Smooth muscle cell of the brain vasculature (primary cell): Measurements from ENCODE around the gene COMMD6.
"Not testable (repeated sequence)": the region's sequence is repeated elsewhere in the genome, so short reads cannot be mapped to it uniquely, and the experiment has no call there.

Experiments used
- DNase-seq: peaks from one replicate; pipeline ENCODE4 v3.0.0-alpha.2; 2012; ENCODE audit warnings: low read depth, low spot score

COMMD6 gene

GRCh38 chr13:75537401-75538365 is at the start of gene COMMD6:
COMMD6 (minus strand) TSS chr13:75537841; CDS start chr13:75537805, 36 bp downstream.
- peak; percentile 77 for DNase-seq

GRCh38 chr13:75585153-75585552 is 47.5 kb upstream of the COMMD6 start:
- no peak for DNase-seq

- DNase-seq: no peak
Observed at GRCh38 chr13:75583091-75583490, 45.5 kb upstream of the COMMD6 start.

GRCh38 chr13:75581874-75582640 is 44.4 kb upstream of the COMMD6 start:
- DNase-seq: no peak

- DNase-seq: no peak
Observed at GRCh38 chr13:75579529-75579928, 41.9 kb upstream of the COMMD6 start.

GRCh38 chr13:75569576-75569975 is 31.9 kb upstream of the COMMD6 start:
- DNase-seq: no peak

- DNase-seq: no peak
Observed at GRCh38 chr13:75566658-75567057, 29.0 kb upstream of the COMMD6 start.

GRCh38 chr13:75558145-75558840 is 20.7 kb upstream of the COMMD6 start:
- DNase-seq: no peak

- no peak for DNase-seq
Observed at GRCh38 chr13:75556961-75557360, 19.3 kb upstream of the COMMD6 start.

GRCh38 chr13:75555836-75556235 is 18.2 kb upstream of the COMMD6 start:
- DNase-seq: no peak

- DNase-seq: no peak
Observed at GRCh38 chr13:75554981-75555380, 17.3 kb upstream of the COMMD6 start.

GRCh38 chr13:75554464-75554863 is 16.8 kb upstream of the COMMD6 start:
- no peak for DNase-seq

GRCh38 chr13:75550159-75550567 is 12.5 kb upstream of the COMMD6 start:
- DNase-seq: no peak

- peak; percentile 95 for DNase-seq
Observed at GRCh38 chr13:75549262-75550158, 11.9 kb upstream of the COMMD6 start, which contains the start of gene UCHL3. UCHL3 (plus strand) TSS chr13:75549791; CDS start chr13:75549821, 30 bp downstream.

- DNase-seq: no peak
Observed at GRCh38 chr13:75547917-75548316, 10.3 kb upstream of the COMMD6 start.

GRCh38 chr13:75545386-75545785 is 7.7 kb upstream of the COMMD6 start:
- not testable (repeated sequence) for DNase-seq

GRCh38 chr13:75544681-75545330 is 7.2 kb upstream of the COMMD6 start:
- no peak for DNase-seq

GRCh38 chr13:75541961-75542360 is 4.3 kb upstream of the COMMD6 start:
- no peak for DNase-seq

GRCh38 chr13:75541287-75541686 is 3.6 kb upstream of the COMMD6 start:
- no peak for DNase-seq

GRCh38 chr13:75533861-75534260 is 3.8 kb downstream of the COMMD6 start:
- no peak for DNase-seq
